Right lobe of liver (tissue), 4 donors: Measurements from ENCODE around the gene CAPN10.

Source experiments
- POLR2A ChIP-seq: fragments of 450-650 bp; IDR thresholded peaks from one replicate; pipeline ENCODE4 v1.6.1; 2017; ENCODE audit warnings: antibody characterized with exemption, mild to moderate bottlenecking
- TF ChIP-seq, protein P1 (sequence below), 4 donors: fragments of 200-600 bp in 3 of 4; fragments of 450-650 bp in 1 of 4; IDR thresholded peaks; one replicate each; pipeline versions ENCODE4 v1.5.1 to v1.8.0; 2016 to 2022; ENCODE audit warnings: antibody characterized with exemption in 4 of 4, mild to moderate bottlenecking in 2 of 4
- donor health status: DM: no; HTN: no; CAD: no.
- donor health status: DM: no; HTN: no; CAD: no.
- donor health status: DM: no; HTN: yes; CAD: no.

DNA sequence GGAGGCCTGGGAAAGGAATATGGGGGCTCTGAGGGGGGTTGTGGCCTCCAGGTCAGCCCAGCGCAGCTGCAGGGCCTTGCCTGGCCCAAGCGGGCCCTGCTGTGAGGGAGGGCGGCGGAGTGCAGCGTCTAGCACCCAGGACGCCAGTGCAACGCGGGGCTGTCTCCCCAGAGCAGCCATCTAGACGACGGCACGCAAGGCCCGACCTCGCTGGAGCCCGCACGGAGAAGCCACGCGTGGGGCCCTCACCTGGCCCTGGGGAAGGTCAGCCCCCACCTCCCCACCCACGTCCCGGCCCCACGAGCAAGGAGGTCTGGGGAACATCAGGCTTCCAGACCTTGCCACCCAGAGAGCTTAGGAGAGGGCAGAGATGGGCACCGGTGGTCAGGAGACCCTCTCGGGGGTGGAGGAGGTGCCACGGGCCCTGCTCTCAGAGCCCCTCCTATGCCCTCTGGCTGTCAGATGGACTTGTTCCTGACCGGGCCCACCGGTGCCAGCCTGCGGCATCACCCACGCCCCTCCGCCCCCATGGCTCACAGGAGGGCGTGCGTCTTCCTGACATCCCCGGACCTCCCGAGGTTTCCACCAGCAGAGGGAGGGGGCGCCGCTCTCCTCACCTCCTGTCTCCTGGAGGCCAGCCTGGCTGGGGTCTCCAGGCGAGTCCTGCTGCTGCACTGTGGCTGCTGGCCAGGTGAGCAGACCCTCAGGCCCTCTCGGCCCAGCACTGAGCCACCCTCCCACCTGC is 55.7 kb downstream of the CAPN10 start:
- TF ChIP-seq, protein P1, sequence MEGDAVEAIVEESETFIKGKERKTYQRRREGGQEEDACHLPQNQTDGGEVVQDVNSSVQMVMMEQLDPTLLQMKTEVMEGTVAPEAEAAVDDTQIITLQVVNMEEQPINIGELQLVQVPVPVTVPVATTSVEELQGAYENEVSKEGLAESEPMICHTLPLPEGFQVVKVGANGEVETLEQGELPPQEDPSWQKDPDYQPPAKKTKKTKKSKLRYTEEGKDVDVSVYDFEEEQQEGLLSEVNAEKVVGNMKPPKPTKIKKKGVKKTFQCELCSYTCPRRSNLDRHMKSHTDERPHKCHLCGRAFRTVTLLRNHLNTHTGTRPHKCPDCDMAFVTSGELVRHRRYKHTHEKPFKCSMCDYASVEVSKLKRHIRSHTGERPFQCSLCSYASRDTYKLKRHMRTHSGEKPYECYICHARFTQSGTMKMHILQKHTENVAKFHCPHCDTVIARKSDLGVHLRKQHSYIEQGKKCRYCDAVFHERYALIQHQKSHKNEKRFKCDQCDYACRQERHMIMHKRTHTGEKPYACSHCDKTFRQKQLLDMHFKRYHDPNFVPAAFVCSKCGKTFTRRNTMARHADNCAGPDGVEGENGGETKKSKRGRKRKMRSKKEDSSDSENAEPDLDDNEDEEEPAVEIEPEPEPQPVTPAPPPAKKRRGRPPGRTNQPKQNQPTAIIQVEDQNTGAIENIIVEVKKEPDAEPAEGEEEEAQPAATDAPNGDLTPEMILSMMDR (IDR thresholded peaks at IDR 0.05) = no peak
- no peak for TF ChIP-seq POLR2A
